IMR-90 (cell line): ENCODE results near the gene RRP7A. TPM values are rescaled to one million over a fixed set of nuclear protein-coding genes. Genes with fewer than 3 reads are reported as not detected.

ENCODE experiments used
- ATAC-seq: fragments of 200-7000 bp; cut with Tn5 transposase; 2 replicates; pipeline ENCODE4 v1.9.1; 2020; ENCODE audit warnings: low read depth, mild to moderate bottlenecking, moderate library complexity
- BruUV-seq: library from RNA; stranded (reverse); fragments of 400-500 nt; replicated peaks from 2 replicates; lab custom pipeline; 2021; lab: Mats Ljungman, UMichigan
- CTCF ChIA-PET: fragments of 300-600 bp; formaldehyde crosslinking; extraction: SDS; loops from one replicate; lab custom pipeline; 2021; ENCODE audit warnings: antibody characterized with exemption; lab: Yijun Ruan, JAX
- POLR2A ChIA-PET: fragments of 300-600 bp; sonication (Branson Sonifier 250); formaldehyde crosslinking; loops from one replicate; lab custom pipeline; 2022; ENCODE audit warnings: antibody characterized with exemption; ENCODE audit not compliant: unreplicated experiment; lab: Charles Lee
- DNase-seq: peaks from one replicate; pipeline ENCODE4 v3.0.0; 2013
- H2AFZ ChIP-seq: replicated peaks from 2 replicates; pipeline ENCODE3; 2013; ENCODE audit warnings: low read length, mild to moderate bottlenecking; ENCODE audit not compliant: poor library complexity
- H2AK5ac ChIP-seq: 2 replicates; pipeline ENCODE4 v1.6.1; 2013; ENCODE audit warnings: low read depth, low read length, inconsistent platforms
- H2AK9ac ChIP-seq: replicated peaks from 2 replicates; pipeline ENCODE3; 2013; ENCODE audit warnings: mild to moderate bottlenecking, low read depth, low read length, moderate library complexity; ENCODE audit not compliant: poor library complexity
- H2BK120ac ChIP-seq: 2 replicates; pipeline ENCODE4 v1.6.1; 2013; ENCODE audit warnings: low read depth, low read length, inconsistent platforms
- H2BK15ac ChIP-seq: 3 replicates; pipeline ENCODE4 v1.6.1; 2013; ENCODE audit warnings: low read depth, low read length, inconsistent platforms
- H2BK20ac ChIP-seq: 2 replicates; pipeline ENCODE4 v1.6.1; 2013; ENCODE audit warnings: low read depth, mild to moderate bottlenecking, inconsistent platforms, low read length, moderate library complexity
- H2BK5ac ChIP-seq: 2 replicates; pipeline ENCODE4 v1.6.1; 2013; ENCODE audit warnings: mild to moderate bottlenecking, low read depth, low read length, inconsistent platforms; ENCODE audit not compliant: poor library complexity, severe bottlenecking
- H3K14ac ChIP-seq: replicated peaks from 2 replicates; pipeline ENCODE4 v1.6.1; 2013; ENCODE audit warnings: low read depth, low read length, inconsistent platforms
- H3K18ac ChIP-seq: 2 replicates; pipeline ENCODE4 v1.6.1; 2013; ENCODE audit warnings: low read depth, low read length, control low read depth
- H3K23ac ChIP-seq: 2 replicates; pipeline ENCODE4 v1.6.1; 2013; ENCODE audit warnings: low read depth, low read length, inconsistent platforms
- H3K27ac ChIP-seq: 2 replicates; pipeline ENCODE4 v1.5.1; 2013; ENCODE audit warnings: mild to moderate bottlenecking, control low read depth, low read length; ENCODE audit not compliant: insufficient read depth
- H3K27me3 ChIP-seq: 2 replicates; pipeline ENCODE4 v1.6.1; 2013; ENCODE audit warnings: low read length; ENCODE audit not compliant: control insufficient read depth, insufficient read depth
- H3K36me3 ChIP-seq: 2 replicates; pipeline ENCODE4 v1.6.1; 2013; ENCODE audit warnings: low read length, mixed read lengths; ENCODE audit not compliant: control insufficient read depth, insufficient read depth
- H3K4ac ChIP-seq: 2 replicates; pipeline ENCODE4 v1.6.1; 2013; ENCODE audit warnings: low read depth, low read length, inconsistent platforms
- H3K4me1 ChIP-seq: 2 replicates; pipeline ENCODE4 v1.6.1; 2013; ENCODE audit warnings: low read length, mixed read lengths; ENCODE audit not compliant: control insufficient read depth, insufficient read depth
- H3K4me2 ChIP-seq: 2 replicates; pipeline ENCODE4 v1.6.1; 2013; ENCODE audit warnings: low read depth, mild to moderate bottlenecking, control low read depth, low read length, moderate library complexity
- H3K4me3 ChIP-seq: 2 replicates; pipeline ENCODE4 v1.5.1; 2013; ENCODE audit warnings: low read depth, mild to moderate bottlenecking, control low read depth, low read length, moderate library complexity; ENCODE audit not compliant: insufficient read depth
- H3K56ac ChIP-seq: 2 replicates; pipeline ENCODE4 v1.6.1; 2013; ENCODE audit warnings: low read length, inconsistent platforms; ENCODE audit not compliant: insufficient read depth; ENCODE audit errors: extremely low read depth
- H3K79me1 ChIP-seq, 2 experiments: 2 replicates each; pipeline ENCODE4 v1.6.1; 2013; ENCODE audit warnings: low read length in 2 of 2, inconsistent platforms in 1 of 2, low read depth in 1 of 2
- H3K9ac ChIP-seq: 2 replicates; pipeline ENCODE4 v1.6.1; 2013; ENCODE audit warnings: low read depth, low read length, control low read depth
- H3K9me1 ChIP-seq: 2 replicates; pipeline ENCODE4 v1.6.1; 2013; ENCODE audit warnings: low read length, inconsistent platforms; ENCODE audit not compliant: insufficient read depth
- H3K9me3 ChIP-seq: 2 replicates; pipeline ENCODE4 v1.6.1; 2013; ENCODE audit warnings: low read length; ENCODE audit not compliant: control insufficient read depth, insufficient read depth
- H4K20me1 ChIP-seq: 2 replicates; pipeline ENCODE4 v1.6.1; 2013; ENCODE audit warnings: low read length, inconsistent platforms; ENCODE audit not compliant: insufficient read depth
- H4K5ac ChIP-seq: 2 replicates; pipeline ENCODE4 v1.6.1; 2013; ENCODE audit warnings: mild to moderate bottlenecking, low read depth, low read length, control low read depth
- H4K8ac ChIP-seq, 2 experiments: 2 replicates each; pipeline ENCODE4 v1.6.1; 2013; ENCODE audit warnings: low read depth in 2 of 2, low read length in 2 of 2, control low read depth in 1 of 2, inconsistent platforms in 1 of 2
- H4K91ac ChIP-seq: 2 replicates; pipeline ENCODE4 v1.6.1; 2013; ENCODE audit warnings: low read depth, low read length, inconsistent platforms; ENCODE audit not compliant: insufficient read depth
- MXI1 ChIP-seq: IDR thresholded peaks from 2 replicates; pipeline ENCODE4 v1.6.1; 2012; ENCODE audit warnings: low read depth, mild to moderate bottlenecking, low read length, moderate library complexity, borderline replicate concordance
- RCOR1 ChIP-seq: IDR thresholded peaks from 2 replicates; pipeline ENCODE4 v1.6.1; 2012; ENCODE audit warnings: mild to moderate bottlenecking, low read length, improper control_type of control experiment; ENCODE audit not compliant: insufficient replicate concordance
- WGBS, 2 experiments: methylation state at CpG; one replicate each; pipeline versions ENCODE4 v1.1.5 to v1.1.7; 2013; ENCODE audit warnings: missing lambda C conversion rate in 2 of 2; ENCODE audit not compliant: insufficient read length in 1 of 2; ENCODE audit errors: extremely low coverage in 2 of 2; 5-methylcytosine and 5-hydroxymethylcytosine counted together
- dilution Hi-C: fragments of 300-500 bp; cut with HindIII; formaldehyde crosslinking; loops from one replicate; pipeline ENCODE4 v1.14.3; 2018; ENCODE audit warnings: low sequenced_read_pairs; ENCODE audit not compliant: unreplicated experiment
- in situ Hi-C: fragments of 300-500 bp; cut with MboI; formaldehyde crosslinking; loops from 3 replicates; pipeline ENCODE4 v1.14.3; 2019; ENCODE audit warnings: low sequenced_read_pairs, inconsistent platforms, mixed read lengths
- intact Hi-C: fragments of 100-400 bp; cut with micrococcal nuclease; formaldehyde crosslinking; loops from 2 replicates; pipeline ENCODE4 v1.10.0; 2022
- polyA plus RNA-seq, 3 experiments: library from polyadenylated mRNA; depleted of rRNA; stranded (reverse); fragments of >200 nt; gene quantifications; 2 replicates each; pipeline ENCODE4 v1.2.3, GENCODE V29; 2012; ENCODE audit warnings: low replicate concordance in 1 of 3
- total RNA-seq: library from RNA; depleted of rRNA; stranded (reverse); fragments of >200 nt; gene quantifications from 2 replicates; pipeline ENCODE4 v1.2.3, GENCODE V29; 2012

The RRP7A gene
- total and polyA plus RNA-seq, 2 of the 4 experiments (the other 2 are of a cell fraction) = 25.5 to 29.2 TPM

DNA sequence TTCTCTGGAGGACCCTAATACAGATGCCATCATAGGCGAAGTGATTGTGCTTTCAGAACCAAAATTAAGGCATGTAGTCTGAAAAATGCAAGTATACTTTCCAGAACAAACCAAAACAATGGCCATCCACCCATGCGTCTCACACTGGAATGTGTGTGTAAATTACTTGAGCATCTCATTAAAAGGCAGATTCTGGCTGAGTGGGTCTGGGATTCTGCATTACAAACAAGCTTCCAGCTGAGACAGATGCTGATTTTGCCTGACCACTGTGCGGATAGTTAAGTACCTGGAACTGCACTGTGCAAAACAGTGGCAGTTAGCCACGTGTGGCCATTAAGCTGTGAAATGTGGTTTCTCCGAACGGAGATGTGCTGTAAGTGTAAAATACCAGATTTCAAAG lies 26.2 kb downstream of the RRP7A start:
- Histone ChIP-seq H3K9me3 (no peaks in the 10 kb centered on the region), H3K79me1 (no peaks in the 10 kb centered on the region), H4K8ac (no peak overlapping the region), H3K27me3 (peaks cover 8% of the 10 kb centered on the region), H3K14ac (no peak overlapping the region), H3K4me2 (no peak overlapping the region), H4K20me1 (no peaks in the 10 kb centered on the region), H2BK15ac (no peak overlapping the region), H2BK5ac (no peak overlapping the region), H3K36me3 (no peaks in the 10 kb centered on the region), H3K4me3 (no peak overlapping the region), H4K5ac (no peak overlapping the region), H3K4ac (no peak overlapping the region), H3K56ac (no peak overlapping the region), H2BK120ac (no peak overlapping the region), H2AFZ (no peak overlapping the region), H3K27ac (no peak overlapping the region), H3K4me1 (no peaks in the 10 kb centered on the region), H3K18ac (no peak overlapping the region), H2BK20ac (no peak overlapping the region), H3K9me1 (no peaks in the 10 kb centered on the region), H3K9ac (no peak overlapping the region), H4K91ac (no peak overlapping the region), H2AK5ac (no peak overlapping the region), H3K23ac (no peak overlapping the region), H2AK9ac (no peak overlapping the region)
- dilution Hi-C loops = no loop called here
- no TSS peak for BruUV-seq
- in situ Hi-C loops = no loop called here
- whole genome bisulfite sequencing, 2 experiments = 71% methylated on average over 3 of the region's 6 CpGs; no CpG with 5 or more reads in 1 of the 2 experiments
- TF ChIP-seq MXI1 = no peak
- no peak for TF ChIP-seq RCOR1
- ChIA-PET CTCF (no interaction called here), POLR2A (no interaction called here)
- ATAC-seq (no peak), DNase-seq (no peak)
- intact Hi-C loops = no loop called here
